Measurements from ENCODE around the gene C11orf24. TPM values are rescaled to one million over a fixed set of nuclear protein-coding genes. Genes with fewer than 3 reads are reported as not detected.
"Not testable (repeated sequence)": the region's sequence is repeated elsewhere in the genome, so short reads cannot be mapped to it uniquely, and the experiment has no call there.

The C11orf24 gene
- polyA plus RNA-seq, 1 of the 3 experiments (the other 2 are of a cell fraction): 50.9 TPM

DNA sequence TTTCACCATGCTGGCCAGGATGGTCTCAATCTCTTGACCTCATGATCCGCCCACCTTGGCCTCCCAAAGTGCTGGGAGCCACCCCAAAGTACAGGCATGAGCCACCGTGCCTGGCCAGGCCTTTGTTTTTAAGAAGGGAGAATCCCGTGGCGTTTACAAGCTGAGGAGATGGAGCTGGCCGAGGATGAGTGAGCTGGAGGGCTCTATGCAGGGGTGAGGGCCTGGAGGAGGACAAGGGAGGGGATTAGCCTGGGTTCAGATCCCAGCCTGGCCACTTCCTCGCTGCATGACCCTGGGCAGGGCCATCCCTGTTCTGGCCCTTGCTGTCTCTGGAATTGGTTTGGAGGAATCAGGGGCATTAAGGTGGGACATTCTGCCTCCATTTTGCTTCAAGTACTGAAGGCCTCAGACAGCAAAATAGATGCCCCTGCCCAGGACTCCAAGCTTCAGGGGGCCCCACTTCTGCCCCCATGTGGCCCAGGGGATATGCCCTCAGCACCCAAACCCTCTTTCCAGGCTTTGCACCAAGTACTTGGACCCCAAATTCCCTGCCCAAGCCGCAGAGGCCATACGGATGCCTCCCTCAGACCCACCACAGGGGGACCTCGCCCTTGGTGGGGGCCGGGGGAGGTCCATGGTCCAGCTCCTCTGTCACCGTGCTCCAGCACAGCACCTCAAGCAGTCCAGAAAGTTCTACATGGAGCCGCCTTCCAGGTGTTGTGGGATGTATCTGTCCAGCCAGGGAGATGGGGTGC lies 28.5 kb upstream of the C11orf24 start:
- H3F3A ChIP-seq (replicated peaks; ENCODE audit: insufficient read depth): no peaks in the 10 kb centered on the region
- H3K9me3 ChIP-seq: no peaks in the 10 kb centered on the region
- ChIA-PET CTCF (interaction anchor here (4.7 to 5.8 kb wide), 4 partner anchors 9 to 83 kb away, joined by 42 to 170 read pairs (median 60); partner anchors contain the start of gene LRP5), POLR2A (interaction anchor here (1.1 kb wide), 1 partner anchor 14 kb away, joined by 3 read pairs; no protein-coding TSS in a partner anchor)
- H3K27me3 ChIP-seq (ENCODE audit: insufficient read depth): no peaks in the 10 kb centered on the region
- H3K4me1 ChIP-seq (ENCODE audit: control insufficient read depth in 1 of 2, insufficient read depth in 2 of 2, low read depth in 1 of 2, low read length in 1 of 2): peaks cover 0 to 7% of the 10 kb centered on the region in 2 experiments; a peak in 2 of 4 replicates
- no peak overlapping the region for H3K4me2 ChIP-seq
- H4K20me1 ChIP-seq (ENCODE audit: insufficient read depth): no peaks in the 10 kb centered on the region
- no peaks in the 10 kb centered on the region for H3K9me2 ChIP-seq
- TF ChIP-seq EZH2phosphoT487 (IDR thresholded peaks at IDR 0.05; ENCODE audit: borderline replicate concordance, low read depth): no peak
- TF ChIP-seq RFX5 (IDR thresholded peaks at IDR 0.05; ENCODE audit: low read length): no peak
- no peak for TF ChIP-seq GATA2 (CRISPR knock-in tag; IDR thresholded peaks at IDR 0.05)
- TF ChIP-seq MXI1 (IDR thresholded peaks at IDR 0.05; ENCODE audit: low read depth, low read length): no peak
- TF ChIP-seq, protein P1, sequence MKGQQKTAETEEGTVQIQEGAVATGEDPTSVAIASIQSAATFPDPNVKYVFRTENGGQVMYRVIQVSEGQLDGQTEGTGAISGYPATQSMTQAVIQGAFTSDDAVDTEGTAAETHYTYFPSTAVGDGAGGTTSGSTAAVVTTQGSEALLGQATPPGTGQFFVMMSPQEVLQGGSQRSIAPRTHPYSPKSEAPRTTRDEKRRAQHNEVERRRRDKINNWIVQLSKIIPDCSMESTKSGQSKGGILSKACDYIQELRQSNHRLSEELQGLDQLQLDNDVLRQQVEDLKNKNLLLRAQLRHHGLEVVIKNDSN (IDR thresholded peaks at IDR 0.05; ENCODE audit: borderline replicate concordance, low read depth): no peak
- TF ChIP-seq NRF1 (IDR thresholded peaks at IDR 0.05; ENCODE audit: low read depth, low read length): no peak
- TF ChIP-seq TCF12 (IDR thresholded peaks at IDR 0.05): no peak
- TF ChIP-seq, protein P2, sequence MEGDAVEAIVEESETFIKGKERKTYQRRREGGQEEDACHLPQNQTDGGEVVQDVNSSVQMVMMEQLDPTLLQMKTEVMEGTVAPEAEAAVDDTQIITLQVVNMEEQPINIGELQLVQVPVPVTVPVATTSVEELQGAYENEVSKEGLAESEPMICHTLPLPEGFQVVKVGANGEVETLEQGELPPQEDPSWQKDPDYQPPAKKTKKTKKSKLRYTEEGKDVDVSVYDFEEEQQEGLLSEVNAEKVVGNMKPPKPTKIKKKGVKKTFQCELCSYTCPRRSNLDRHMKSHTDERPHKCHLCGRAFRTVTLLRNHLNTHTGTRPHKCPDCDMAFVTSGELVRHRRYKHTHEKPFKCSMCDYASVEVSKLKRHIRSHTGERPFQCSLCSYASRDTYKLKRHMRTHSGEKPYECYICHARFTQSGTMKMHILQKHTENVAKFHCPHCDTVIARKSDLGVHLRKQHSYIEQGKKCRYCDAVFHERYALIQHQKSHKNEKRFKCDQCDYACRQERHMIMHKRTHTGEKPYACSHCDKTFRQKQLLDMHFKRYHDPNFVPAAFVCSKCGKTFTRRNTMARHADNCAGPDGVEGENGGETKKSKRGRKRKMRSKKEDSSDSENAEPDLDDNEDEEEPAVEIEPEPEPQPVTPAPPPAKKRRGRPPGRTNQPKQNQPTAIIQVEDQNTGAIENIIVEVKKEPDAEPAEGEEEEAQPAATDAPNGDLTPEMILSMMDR (IDR thresholded peaks at IDR 0.05): no peak
- no peak for TF ChIP-seq SIN3A (IDR thresholded peaks at IDR 0.05; ENCODE audit: borderline replicate concordance, low read depth, low read length)
- TF ChIP-seq, protein P3, sequence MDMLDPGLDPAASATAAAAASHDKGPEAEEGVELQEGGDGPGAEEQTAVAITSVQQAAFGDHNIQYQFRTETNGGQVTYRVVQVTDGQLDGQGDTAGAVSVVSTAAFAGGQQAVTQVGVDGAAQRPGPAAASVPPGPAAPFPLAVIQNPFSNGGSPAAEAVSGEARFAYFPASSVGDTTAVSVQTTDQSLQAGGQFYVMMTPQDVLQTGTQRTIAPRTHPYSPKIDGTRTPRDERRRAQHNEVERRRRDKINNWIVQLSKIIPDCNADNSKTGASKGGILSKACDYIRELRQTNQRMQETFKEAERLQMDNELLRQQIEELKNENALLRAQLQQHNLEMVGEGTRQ (IDR thresholded peaks at IDR 0.05; ENCODE audit: borderline replicate concordance, low read depth, low read length): no peak
- 85% methylated on average over 3 of the region's 12 CpGs for WGBS (ENCODE audit: low lambda C conversion rate)
- H3K36me3 ChIP-seq (replicated peaks in 1 of 2; ENCODE audit: control insufficient read depth in 1 of 2, insufficient read depth in 2 of 2, low read length in 1 of 2): no peaks in the 10 kb centered on the region
- no peak overlapping the region for H3K4me3 ChIP-seq (ENCODE audit: low read depth in 2 of 2, low read length in 1 of 2)
- no peak overlapping the region for H2AFZ ChIP-seq (ENCODE audit: low read depth)
- no peak for DNase-seq
- H3K9ac ChIP-seq: no peak overlapping the region
- H3K27ac ChIP-seq (ENCODE audit: low read depth in 2 of 2, low read length in 1 of 2): no peak overlapping the region
- no peaks in the 10 kb centered on the region for H3K79me2 ChIP-seq (ENCODE audit: insufficient read depth)

DNA sequence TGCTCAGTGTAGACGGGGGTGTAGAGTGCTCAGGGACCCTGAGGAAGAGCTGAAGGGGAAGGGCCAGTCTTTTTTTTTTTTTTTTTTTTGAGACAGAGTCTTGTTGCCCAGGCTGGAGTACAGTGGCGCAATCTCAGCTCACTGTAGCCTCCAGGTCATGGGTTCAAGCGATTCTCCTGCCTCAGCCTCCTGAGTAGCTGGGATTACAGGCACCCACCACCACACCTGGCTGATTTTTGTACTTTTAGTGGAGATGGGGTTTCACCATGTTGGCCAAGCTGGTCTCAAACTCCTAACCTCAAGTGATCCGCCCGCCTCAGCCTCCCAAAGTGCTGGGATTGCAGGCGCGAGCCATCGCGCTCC lies 27.7 kb upstream of the C11orf24 start:
- not testable (repeated sequence) for H3K4me2 ChIP-seq; H3K9me2 ChIP-seq; H3F3A ChIP-seq (replicated peaks; ENCODE audit: insufficient read depth); H3K4me1 ChIP-seq (ENCODE audit: control insufficient read depth in 1 of 2, insufficient read depth in 2 of 2, low read depth in 1 of 2, low read length in 1 of 2); H3K79me2 ChIP-seq (ENCODE audit: insufficient read depth); DNase-seq; H3K36me3 ChIP-seq (replicated peaks in 1 of 2; ENCODE audit: control insufficient read depth in 1 of 2, insufficient read depth in 2 of 2, low read length in 1 of 2); H2AFZ ChIP-seq (ENCODE audit: low read depth); H3K9me3 ChIP-seq; H3K27ac ChIP-seq (ENCODE audit: low read depth in 2 of 2, low read length in 1 of 2); H3K27me3 ChIP-seq (ENCODE audit: insufficient read depth); H4K20me1 ChIP-seq (ENCODE audit: insufficient read depth); H3K9ac ChIP-seq; H3K4me3 ChIP-seq (ENCODE audit: low read depth in 2 of 2, low read length in 1 of 2)
- CTCF ChIA-PET: interaction anchor here (1.2 to 5.8 kb wide), 9 partner anchors 10 to 113 kb away, joined by 4 to 170 read pairs (median 42); partner anchors contain the start of genes C11orf24 and LRP5
- 89% methylated on average over 9 of the region's 9 CpGs for WGBS (ENCODE audit: low lambda C conversion rate)
- POLR2A ChIA-PET: interaction anchor here (1.1 kb wide), 1 partner anchor 15 kb away, joined by 3 read pairs; no protein-coding TSS in a partner anchor

Measured in SK-N-SH (cell line).